Thyroid gland (tissue), 4 donors: ENCODE data around the gene PDLIM1. TPM values are rescaled to one million over a fixed set of nuclear protein-coding genes. Genes with fewer than 3 reads are reported as not detected.
"Not testable (repeated sequence)": the region's sequence is repeated elsewhere in the genome, so short reads cannot be mapped to it uniquely, and the experiment has no call there.

Experiments
- DNase-seq, 2 donors: peaks; one replicate each; pipeline ENCODE4 v3.0.0-alpha.2; 2019
- H3K27ac ChIP-seq, 3 donors: fragments of 200-600 bp; sonication (generic); 1 replicate in 2 of 3; 2 replicates in 1 of 3; pipeline ENCODE4 v1.5.1; 2016 to 2019; ENCODE audit warnings: mild to moderate bottlenecking in 1 of 3, moderate library complexity in 1 of 3
- H3K27me3 ChIP-seq: fragments of 200-600 bp; sonication (generic); one replicate; pipeline ENCODE4 v1.5.1; 2019
- H3K36me3 ChIP-seq, 2 donors: fragments of 200-600 bp; sonication (generic); one replicate each; pipeline ENCODE4 v1.5.1; 2016 to 2019
- H3K4me1 ChIP-seq, 2 donors: fragments of 200-600 bp; sonication (generic); one replicate each; pipeline ENCODE4 v1.5.1; 2017 to 2019
- H3K4me3 ChIP-seq, 3 donors: fragments of 200-600 bp; sonication (generic); replicated peaks in 1 of 3; 1 replicate in 2 of 3; 2 replicates in 1 of 3; pipeline ENCODE4 v1.5.1; 2016; ENCODE audit warnings: mild to moderate bottlenecking in 1 of 3
- H3K9me3 ChIP-seq: fragments of 200-600 bp; sonication (generic); one replicate; pipeline ENCODE4 v1.5.1; 2017
- POLR2A ChIP-seq, 2 donors: fragments of 450-650 bp; IDR thresholded peaks; one replicate each; pipeline ENCODE4 v1.6.1; 2017; ENCODE audit warnings: antibody characterized with exemption in 2 of 2, mild to moderate bottlenecking in 2 of 2, moderate library complexity in 1 of 2
- WGBS, 2 donors: methylation state at CpG; one replicate each; pipeline ENCODE4 v1.1.5; 2017; 5-methylcytosine and 5-hydroxymethylcytosine counted together
- intact Hi-C: fragments of 100-400 bp; cut with DNase I; formaldehyde crosslinking; loops from one replicate; pipeline ENCODE4 v1.15.1; 2023
- total RNA-seq, 4 donors: library from RNA; depleted of rRNA; stranded (reverse); fragments of >200 nt; gene quantifications; one replicate each; pipeline ENCODE4 v1.2.3, GENCODE V29; 2016
- TF ChIP-seq, protein P1 (sequence below), 6 experiments: fragments of 200-600 bp in 3 of 6; fragments of 450-650 bp in 3 of 6; sonication (generic) in 3 of 6; IDR thresholded peaks; one replicate each; pipeline ENCODE4 v1.5.1; 2016 to 2019; ENCODE audit warnings: antibody characterized with exemption in 6 of 6, mild to moderate bottlenecking in 2 of 6, inconsistent platforms in 1 of 6, moderate library complexity in 1 of 6

Gene PDLIM1
- total RNA-seq, 4 donors from 2014 or later: 67.8 to 158 (median 90.7) TPM

DNA sequence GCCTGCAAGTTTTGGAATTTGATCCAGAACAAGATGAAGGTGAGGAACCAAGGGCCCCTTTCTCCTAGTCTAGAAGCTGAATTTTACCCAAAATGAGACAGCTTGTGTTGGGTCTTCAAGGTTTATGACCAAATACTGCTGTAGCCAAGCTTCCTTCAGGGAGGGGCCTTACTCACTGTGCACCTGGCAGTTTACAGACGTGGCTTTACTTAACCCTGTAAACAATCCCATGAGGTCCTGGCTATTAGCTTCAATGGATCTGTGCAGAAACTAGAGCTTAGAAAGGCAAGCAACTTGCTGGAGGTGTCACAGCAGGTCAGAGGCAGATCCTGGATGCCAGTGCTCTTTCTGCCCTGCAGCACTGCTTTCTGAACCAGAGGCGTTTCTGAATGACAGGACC lies 46.7 kb downstream of the PDLIM1 start:
- intact Hi-C loops: loop anchor here (10.0 kb wide), 1 partner anchor 59 kb away; no protein-coding TSS in a partner anchor

DNA sequence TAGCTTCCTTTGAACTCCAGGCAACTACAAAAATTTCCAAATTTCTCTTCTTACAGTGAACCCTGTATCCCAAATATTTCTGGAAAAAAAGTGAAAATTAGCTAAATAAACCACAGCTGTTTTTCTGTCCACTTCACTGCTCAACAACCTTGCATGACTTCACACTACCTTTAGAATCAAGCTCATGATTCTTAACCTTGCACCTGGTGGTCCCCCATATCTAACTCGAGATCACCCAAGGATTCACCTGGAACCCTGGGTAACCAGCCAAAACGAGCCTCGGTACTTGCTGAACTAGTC lies 47.5 kb downstream of the PDLIM1 start:
- WGBS, 2 donors: 36 to 41% methylated on average over 3 of the region's 3 CpGs
- TF ChIP-seq POLR2A (IDR thresholded peaks at IDR 0.05): no peak
- TF ChIP-seq, protein P1, sequence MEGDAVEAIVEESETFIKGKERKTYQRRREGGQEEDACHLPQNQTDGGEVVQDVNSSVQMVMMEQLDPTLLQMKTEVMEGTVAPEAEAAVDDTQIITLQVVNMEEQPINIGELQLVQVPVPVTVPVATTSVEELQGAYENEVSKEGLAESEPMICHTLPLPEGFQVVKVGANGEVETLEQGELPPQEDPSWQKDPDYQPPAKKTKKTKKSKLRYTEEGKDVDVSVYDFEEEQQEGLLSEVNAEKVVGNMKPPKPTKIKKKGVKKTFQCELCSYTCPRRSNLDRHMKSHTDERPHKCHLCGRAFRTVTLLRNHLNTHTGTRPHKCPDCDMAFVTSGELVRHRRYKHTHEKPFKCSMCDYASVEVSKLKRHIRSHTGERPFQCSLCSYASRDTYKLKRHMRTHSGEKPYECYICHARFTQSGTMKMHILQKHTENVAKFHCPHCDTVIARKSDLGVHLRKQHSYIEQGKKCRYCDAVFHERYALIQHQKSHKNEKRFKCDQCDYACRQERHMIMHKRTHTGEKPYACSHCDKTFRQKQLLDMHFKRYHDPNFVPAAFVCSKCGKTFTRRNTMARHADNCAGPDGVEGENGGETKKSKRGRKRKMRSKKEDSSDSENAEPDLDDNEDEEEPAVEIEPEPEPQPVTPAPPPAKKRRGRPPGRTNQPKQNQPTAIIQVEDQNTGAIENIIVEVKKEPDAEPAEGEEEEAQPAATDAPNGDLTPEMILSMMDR (IDR thresholded peaks at IDR 0.05): no peak
- intact Hi-C loops: loop anchor here (10.0 kb wide), 1 partner anchor 58 kb away; no protein-coding TSS in a partner anchor
- H3K36me3 ChIP-seq: peaks cover 16 to 40% of the 10 kb centered on the region in 2 donors
- peak overlapping the region in 1 of 3 donors; percentile 41 for H3K27ac ChIP-seq
- peaks cover 6 to 19% of the 10 kb centered on the region in 2 donors for H3K4me1 ChIP-seq
- no peak overlapping the region for H3K4me3 ChIP-seq
- no peak for DNase-seq
- no peaks in the 10 kb centered on the region for H3K27me3 ChIP-seq
- no peaks in the 10 kb centered on the region for H3K9me3 ChIP-seq

More for the DNA sequence above, 46.7 kb downstream of the PDLIM1 start:
- Histone ChIP-seq H3K27ac (no peak overlapping the region), H3K4me3 (no peak overlapping the region), H3K9me3 (no peaks in the 10 kb centered on the region), H3K36me3 (peaks cover 13 to 37% of the 10 kb centered on the region in 2 donors), H3K4me1 (peaks cover 9 to 23% of the 10 kb centered on the region in 2 donors), H3K27me3 (no peaks in the 10 kb centered on the region)
- no peak for TF ChIP-seq POLR2A (IDR thresholded peaks at IDR 0.05)
- TF ChIP-seq, protein P1 (IDR thresholded peaks at IDR 0.05): no peak
- 92 to 93% methylated on average over 2 of the region's 2 CpGs for WGBS, 2 donors
- no peak for DNase-seq

DNA sequence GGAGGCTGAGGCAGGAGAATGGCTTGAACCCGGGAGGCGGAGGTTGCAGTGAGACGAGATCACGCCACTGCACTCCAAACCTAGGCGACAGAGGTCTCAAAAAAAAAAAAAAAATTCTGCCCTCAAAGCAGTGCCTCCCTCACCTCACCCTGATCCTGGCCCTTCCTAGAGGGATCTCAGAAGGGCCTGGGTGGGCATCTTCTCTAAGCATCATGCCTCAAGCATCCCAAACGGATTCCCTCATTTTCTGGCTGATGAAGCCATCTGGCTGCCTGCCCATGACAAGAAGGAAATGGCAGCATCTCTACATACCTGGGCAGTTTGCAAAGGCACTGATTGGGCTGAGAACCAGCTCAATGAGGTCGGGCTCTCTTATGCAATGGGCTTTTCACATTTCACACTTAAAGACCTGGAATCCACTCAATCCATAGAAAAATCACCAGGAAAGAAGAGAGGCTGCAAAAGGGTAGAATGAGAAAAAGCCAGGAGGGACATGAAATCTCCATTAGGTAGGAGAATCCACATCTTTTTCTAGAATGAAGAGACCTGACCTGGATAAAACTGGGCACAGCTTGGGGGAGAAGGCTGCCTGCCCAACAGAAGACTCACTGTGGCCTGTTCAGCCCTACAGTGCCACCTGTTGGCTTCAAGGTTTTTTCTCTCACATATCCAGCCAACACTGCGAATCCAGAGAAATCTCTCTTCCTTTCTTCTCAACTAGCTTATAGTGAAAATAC lies 48.1 kb downstream of the PDLIM1 start:
- Histone ChIP-seq H3K4me1 (peaks cover 6 to 19% of the 10 kb centered on the region in 2 donors), H3K4me3 (no peak overlapping the region), H3K36me3 (peaks cover 22 to 45% of the 10 kb centered on the region in 2 donors), H3K9me3 (no peaks in the 10 kb centered on the region), H3K27ac (peak overlapping the region in 1 of 3 donors; percentile 41), H3K27me3 (no peaks in the 10 kb centered on the region)
- DNase-seq: peak; percentile 68 to 69
- WGBS, 2 donors: 80 to 84% methylated on average over 8 of the region's 8 CpGs
- intact Hi-C loops: loop anchor here (10.0 kb wide), 1 partner anchor 58 kb away; no protein-coding TSS in a partner anchor
- TF ChIP-seq, protein P1 (IDR thresholded peaks at IDR 0.05): peak in 5 of 6 experiments; percentile 33 to 77 (median 67)
- no peak for TF ChIP-seq POLR2A (IDR thresholded peaks at IDR 0.05)

DNA sequence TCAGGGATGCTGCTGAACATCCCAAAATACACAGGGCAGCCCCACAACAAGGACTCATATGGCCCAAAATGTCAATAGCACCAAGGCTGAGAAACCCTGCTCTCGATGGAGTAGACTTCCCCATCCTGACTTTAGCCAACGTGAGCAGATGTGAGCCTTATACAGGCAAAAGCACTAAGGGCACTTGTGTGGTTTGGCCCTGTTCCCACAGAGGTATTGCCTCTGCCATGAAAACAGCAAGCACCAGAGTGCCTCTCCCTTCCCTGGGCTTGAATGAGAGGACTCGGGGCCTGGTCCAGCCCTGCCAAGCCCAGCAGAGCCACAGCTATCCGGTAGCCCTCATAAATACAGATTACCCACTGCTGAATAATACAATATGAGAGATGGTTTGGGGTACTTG lies 49.3 kb downstream of the PDLIM1 start:
- Histone ChIP-seq H3K4me1 (peaks cover 6 to 13% of the 10 kb centered on the region in 2 donors), H3K36me3 (peaks cover 24 to 51% of the 10 kb centered on the region in 2 donors), H3K9me3 (no peaks in the 10 kb centered on the region), H3K27ac (no peak overlapping the region), H3K4me3 (no peak overlapping the region), H3K27me3 (no peaks in the 10 kb centered on the region)
- intact Hi-C loops: loop anchor here (10.0 kb wide), 1 partner anchor 57 kb away; no protein-coding TSS in a partner anchor
- peak in 1 of 2 donors; percentile 27 for DNase-seq
- no peak for TF ChIP-seq POLR2A (IDR thresholded peaks at IDR 0.05)
- TF ChIP-seq, protein P1 (IDR thresholded peaks at IDR 0.05): no peak
- WGBS, 2 donors: 84 to 88% methylated on average over 4 of the region's 4 CpGs

DNA sequence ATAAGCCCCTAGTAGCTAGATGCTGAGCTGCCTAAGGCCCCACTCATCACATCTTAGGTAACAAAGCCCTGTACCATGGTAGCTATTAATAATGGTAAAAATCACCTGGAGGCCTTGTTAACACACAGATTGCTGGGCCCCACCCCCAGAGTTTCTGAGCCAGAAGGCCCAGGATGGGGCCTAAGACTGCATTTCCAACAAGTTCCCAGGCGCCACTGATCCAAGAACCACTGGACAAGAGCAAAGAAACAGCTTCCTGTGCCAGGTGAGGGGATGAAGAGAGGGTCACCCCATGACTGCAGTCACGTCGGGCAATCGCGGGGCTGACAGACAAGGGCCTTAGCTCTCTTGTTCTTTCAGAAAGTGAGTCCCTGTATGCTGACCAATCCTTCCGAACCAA lies 50.0 kb downstream of the PDLIM1 start:
- intact Hi-C loops: loop anchor here (10.0 kb wide), 1 partner anchor 56 kb away; no protein-coding TSS in a partner anchor
- Histone ChIP-seq H3K27me3 (no peaks in the 10 kb centered on the region), H3K36me3 (peaks cover 24 to 51% of the 10 kb centered on the region in 2 donors), H3K27ac (no peak overlapping the region), H3K9me3 (no peaks in the 10 kb centered on the region), H3K4me1 (peaks cover 6 to 11% of the 10 kb centered on the region in 2 donors), H3K4me3 (no peak overlapping the region)
- TF ChIP-seq POLR2A (IDR thresholded peaks at IDR 0.05): no peak
- TF ChIP-seq, protein P1 (IDR thresholded peaks at IDR 0.05): no peak
- WGBS, 2 donors: 92 to 98% methylated on average over 6 of the region's 6 CpGs
- no peak for DNase-seq

DNA sequence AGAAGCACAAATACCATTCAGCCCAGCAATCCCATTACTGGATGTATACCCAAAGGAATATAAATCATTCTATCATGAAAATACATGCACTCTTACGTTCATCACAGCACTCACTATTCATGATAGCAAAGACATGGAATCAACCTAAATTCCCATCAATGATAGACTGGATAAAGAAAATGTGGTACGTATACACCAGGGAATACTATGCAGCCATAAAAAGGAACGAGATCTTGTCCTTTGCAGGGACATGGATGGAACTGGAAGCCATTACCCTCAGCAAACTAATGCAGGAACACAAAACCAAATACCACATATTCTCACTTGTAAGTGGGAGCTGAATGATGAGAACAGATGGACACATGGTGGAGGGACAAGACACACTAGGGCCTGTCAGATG lies 50.7 kb downstream of the PDLIM1 start:
- H3K27ac ChIP-seq, DNase-seq, H3K9me3 ChIP-seq, H3K27me3 ChIP-seq, H3K4me3 ChIP-seq: not testable (repeated sequence)
- 93 to 96% methylated on average over 3 of the region's 3 CpGs for WGBS, 2 donors
- H3K4me1 ChIP-seq: peaks cover 6 to 11% of the 10 kb centered on the region in 2 donors
- peaks cover 22 to 46% of the 10 kb centered on the region in 2 donors for H3K36me3 ChIP-seq
- intact Hi-C loops: loop anchor here (10.0 kb wide), 1 partner anchor 55 kb away; no protein-coding TSS in a partner anchor
